Loucy (cell line): ENCODE measurements around the gene MRM1.

Source experiments
- H2AFZ ChIP-seq: fragments of 200-600 bp; sonication (generic); 2 replicates; pipeline ENCODE4 v1.6.0; 2016; ENCODE audit warnings: antibody characterized with exemption, mild to moderate bottlenecking, low read length, moderate library complexity
- H3F3A ChIP-seq: fragments of 200-600 bp; 2 replicates; pipeline ENCODE4 v1.6.0; 2016; ENCODE audit warnings: antibody characterized with exemption, low read depth, mild to moderate bottlenecking
- H3K27me3 ChIP-seq: fragments of 200-600 bp; sonication (generic); 2 replicates; pipeline ENCODE4 v1.6.1; 2014; ENCODE audit warnings: low read length, mild to moderate bottlenecking; ENCODE audit not compliant: insufficient read depth, poor library complexity, severe bottlenecking
- H3K36me3 ChIP-seq: fragments of 200-600 bp; sonication (generic); 2 replicates; pipeline ENCODE4 v1.6.1; 2016; ENCODE audit warnings: low read length; ENCODE audit not compliant: insufficient read depth
- H3K4me1 ChIP-seq: fragments of 200-600 bp; sonication (generic); 2 replicates; pipeline ENCODE4 v1.5.1; 2014; ENCODE audit warnings: low read length, mild to moderate bottlenecking; ENCODE audit not compliant: insufficient read depth, poor library complexity, severe bottlenecking
- H3K4me2 ChIP-seq: fragments of 200-600 bp; sonication (generic); 2 replicates; pipeline ENCODE4 v1.6.0; 2014; ENCODE audit warnings: antibody characterized with exemption, low read length, low read depth, mild to moderate bottlenecking; ENCODE audit not compliant: poor library complexity, severe bottlenecking
- H3K4me3 ChIP-seq: fragments of 200-600 bp; sonication (generic); 2 replicates; pipeline ENCODE4 v1.5.1; 2014; ENCODE audit warnings: low read length, mild to moderate bottlenecking, mixed read lengths; ENCODE audit not compliant: poor library complexity, severe bottlenecking
- H3K79me2 ChIP-seq: fragments of 200-600 bp; sonication (generic); 2 replicates; pipeline ENCODE4 v1.6.1; 2014; ENCODE audit warnings: low read length; ENCODE audit not compliant: insufficient read depth
- H3K9ac ChIP-seq: fragments of 200-600 bp; sonication (generic); 2 replicates; pipeline ENCODE4 v1.6.0; 2014; ENCODE audit warnings: mild to moderate bottlenecking, low read depth, low read length, moderate library complexity; ENCODE audit not compliant: poor library complexity, severe bottlenecking
- H3K9me2 ChIP-seq: fragments of 200-600 bp; sonication (generic); replicated peaks from 2 replicates; pipeline ENCODE4 v1.6.1; 2016; ENCODE audit warnings: low read depth, low read length, mixed read lengths
- H3K9me3 ChIP-seq: fragments of 200-600 bp; sonication (generic); 2 replicates; pipeline ENCODE4 v1.6.1; 2014; ENCODE audit warnings: mild to moderate bottlenecking, antibody characterized with exemption, low read length, low read depth; ENCODE audit not compliant: insufficient read depth
- H4K20me1 ChIP-seq: fragments of 200-600 bp; sonication (generic); 2 replicates; pipeline ENCODE4 v1.6.0; 2014; ENCODE audit warnings: antibody characterized with exemption, low read length, mild to moderate bottlenecking; ENCODE audit not compliant: insufficient read depth, poor library complexity, severe bottlenecking
- EZH2phosphoT487 ChIP-seq: fragments of 200-600 bp; IDR thresholded peaks from 2 replicates; pipeline ENCODE4 v1.6.1; 2018; ENCODE audit warnings: antibody characterized with exemption, mild to moderate bottlenecking, moderate library complexity, borderline replicate concordance
- TF ChIP-seq, protein P1 (sequence below): fragments of 200-600 bp; sonication (generic); conservative IDR thresholded peaks from 2 replicates; pipeline ENCODE4 v1.5.1; 2014; ENCODE audit warnings: mild to moderate bottlenecking, antibody characterized with exemption, low read length

The MRM1 gene

DNA sequence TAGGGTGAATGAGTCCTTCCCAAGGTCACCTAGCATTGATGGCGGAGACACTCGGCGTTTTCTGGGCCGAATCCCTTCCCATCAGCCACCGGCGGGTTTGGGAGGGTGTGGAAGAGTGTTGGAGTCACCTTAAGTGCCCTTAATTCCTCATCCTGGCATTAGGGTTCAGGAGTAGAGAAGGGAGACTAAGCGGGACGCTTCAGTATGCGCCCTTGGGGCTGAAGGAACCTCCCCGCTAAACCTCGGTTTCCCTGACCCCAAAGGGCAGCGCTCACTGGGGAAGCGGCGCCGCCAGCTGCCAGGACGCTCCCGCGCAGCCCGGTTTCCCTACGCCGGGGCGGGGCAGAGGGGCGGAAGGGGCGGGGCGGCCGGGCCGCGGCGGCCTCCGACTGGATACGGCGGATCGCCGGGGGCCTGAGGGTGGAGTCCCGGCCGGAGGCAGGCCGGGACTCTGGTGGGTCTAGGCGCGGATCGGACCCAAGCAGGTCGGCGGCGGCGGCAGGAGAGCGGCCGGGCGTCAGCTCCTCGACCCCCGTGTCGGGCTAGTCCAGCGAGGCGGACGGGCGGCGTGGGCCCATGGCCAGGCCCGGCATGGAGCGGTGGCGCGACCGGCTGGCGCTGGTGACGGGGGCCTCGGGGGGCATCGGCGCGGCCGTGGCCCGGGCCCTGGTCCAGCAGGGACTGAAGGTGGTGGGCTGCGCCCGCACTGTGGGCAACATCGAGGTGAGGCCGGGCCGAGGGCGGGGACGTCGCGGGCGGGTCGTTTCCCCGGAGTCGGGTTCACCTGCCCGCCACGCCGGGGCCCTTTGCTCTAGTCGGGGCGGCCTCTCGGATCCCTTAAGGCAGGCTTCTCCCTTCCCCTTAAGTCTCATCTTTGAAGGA lies 9.7 kb upstream of the MRM1 start, which contains the start of gene DHRS11:
Gene DHRS11 (plus strand): TSS at position 446 of the 882 bp plus-strand sequence. CDS start 131 bp downstream, at position 577.
- Histone ChIP-seq H3K4me1 (peaks cover 4% of the 10 kb centered on the region), H3K9me3 (no peaks in the 10 kb centered on the region), H3K9ac (peak within 1 kb of the TSS; percentile 46), H3K79me2 (no peaks in the 10 kb centered on the region), H3K27me3 (no peaks in the 10 kb centered on the region), H3K4me3 (peak within 1 kb of the TSS; percentile 69), H3F3A (peaks cover 6% of the 10 kb centered on the region), H3K9me2 (no peaks in the 10 kb centered on the region), H3K4me2 (peak within 1 kb of the TSS; percentile 64), H2AFZ (no peak within 1 kb of the TSS), H3K36me3 (peaks cover 43% of the 10 kb centered on the region), H4K20me1 (peaks cover 3% of the 10 kb centered on the region)
- no peak for TF ChIP-seq EZH2phosphoT487
- TF ChIP-seq, protein P1, sequence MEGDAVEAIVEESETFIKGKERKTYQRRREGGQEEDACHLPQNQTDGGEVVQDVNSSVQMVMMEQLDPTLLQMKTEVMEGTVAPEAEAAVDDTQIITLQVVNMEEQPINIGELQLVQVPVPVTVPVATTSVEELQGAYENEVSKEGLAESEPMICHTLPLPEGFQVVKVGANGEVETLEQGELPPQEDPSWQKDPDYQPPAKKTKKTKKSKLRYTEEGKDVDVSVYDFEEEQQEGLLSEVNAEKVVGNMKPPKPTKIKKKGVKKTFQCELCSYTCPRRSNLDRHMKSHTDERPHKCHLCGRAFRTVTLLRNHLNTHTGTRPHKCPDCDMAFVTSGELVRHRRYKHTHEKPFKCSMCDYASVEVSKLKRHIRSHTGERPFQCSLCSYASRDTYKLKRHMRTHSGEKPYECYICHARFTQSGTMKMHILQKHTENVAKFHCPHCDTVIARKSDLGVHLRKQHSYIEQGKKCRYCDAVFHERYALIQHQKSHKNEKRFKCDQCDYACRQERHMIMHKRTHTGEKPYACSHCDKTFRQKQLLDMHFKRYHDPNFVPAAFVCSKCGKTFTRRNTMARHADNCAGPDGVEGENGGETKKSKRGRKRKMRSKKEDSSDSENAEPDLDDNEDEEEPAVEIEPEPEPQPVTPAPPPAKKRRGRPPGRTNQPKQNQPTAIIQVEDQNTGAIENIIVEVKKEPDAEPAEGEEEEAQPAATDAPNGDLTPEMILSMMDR, result no peak

DNA sequence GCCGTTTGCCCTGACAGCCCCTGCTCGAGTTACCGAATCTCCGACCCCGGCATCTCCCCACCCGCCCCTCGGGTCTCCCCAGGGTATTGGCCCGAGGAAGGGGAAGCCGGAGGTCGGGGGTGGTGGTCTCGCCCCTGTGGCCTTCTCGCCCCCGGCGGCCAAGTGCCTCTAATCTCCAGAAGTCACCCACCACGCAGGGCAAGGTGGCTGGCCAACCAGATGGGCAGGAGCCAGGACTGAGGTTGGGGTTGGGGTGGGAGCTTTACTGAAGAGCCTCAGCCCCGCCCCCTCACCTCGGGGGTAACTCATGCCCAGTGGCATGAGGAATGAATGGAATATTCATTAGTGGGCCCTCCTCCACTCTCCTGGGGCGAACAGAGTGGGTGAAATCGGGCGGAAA lies 9.1 kb upstream of the MRM1 start:
- peaks cover 37% of the 10 kb centered on the region; the same call in 1 of the 2 replicates for H3K36me3 ChIP-seq
- peaks cover 6% of the 10 kb centered on the region for H3F3A ChIP-seq
- no peaks in the 10 kb centered on the region for H3K27me3 ChIP-seq
- H3K9me2 ChIP-seq, result no peaks in the 10 kb centered on the region
- peaks cover 4% of the 10 kb centered on the region for H3K4me1 ChIP-seq
- TF ChIP-seq, protein P1, result no peak
- no peak for TF ChIP-seq EZH2phosphoT487
- peak overlapping the region; percentile 64 for H3K4me2 ChIP-seq
- H3K9me3 ChIP-seq, result no peaks in the 10 kb centered on the region
- peak overlapping the region; percentile 46 for H3K9ac ChIP-seq
- H3K4me3 ChIP-seq, result peak overlapping the region; percentile 69
- no peaks in the 10 kb centered on the region for H3K79me2 ChIP-seq
- H2AFZ ChIP-seq, result no peak overlapping the region
- H4K20me1 ChIP-seq, result peaks cover 3% of the 10 kb centered on the region

- Histone ChIP-seq H3K4me1 (peaks cover 4% of the 10 kb centered on the region), H3K79me2 (no peaks in the 10 kb centered on the region), H3K27me3 (no peaks in the 10 kb centered on the region), H4K20me1 (peaks cover 3% of the 10 kb centered on the region), H3K4me2 (peak overlapping the region; percentile 64), H2AFZ (no peak overlapping the region), H3K36me3 (peaks cover 32% of the 10 kb centered on the region; the same call in 1 of the 2 replicates), H3K9me3 (no peaks in the 10 kb centered on the region), H3K9me2 (no peaks in the 10 kb centered on the region), H3K4me3 (peak overlapping the region; percentile 69), H3K9ac (no peak overlapping the region), H3F3A (peaks cover 6% of the 10 kb centered on the region)
- TF ChIP-seq, protein P1, result no peak
- TF ChIP-seq EZH2phosphoT487, result no peak
Measured at GRCh38 chr17:36592716-36593321, 8.6 kb upstream of the MRM1 start.
